Islet of Langerhans (tissue), 1 donor: ENCODE data around the gene HMCN1.
A peak's percentile ranks its signal among the peaks of the same experiment; 100 is the strongest.

Experiments used
- FAIRE-seq: peaks from one replicate; lab custom pipeline; 2011; peaks lifted over from hg19 to GRCh38; lab: Jason Lieb, UNC

Gene HMCN1

DNA sequence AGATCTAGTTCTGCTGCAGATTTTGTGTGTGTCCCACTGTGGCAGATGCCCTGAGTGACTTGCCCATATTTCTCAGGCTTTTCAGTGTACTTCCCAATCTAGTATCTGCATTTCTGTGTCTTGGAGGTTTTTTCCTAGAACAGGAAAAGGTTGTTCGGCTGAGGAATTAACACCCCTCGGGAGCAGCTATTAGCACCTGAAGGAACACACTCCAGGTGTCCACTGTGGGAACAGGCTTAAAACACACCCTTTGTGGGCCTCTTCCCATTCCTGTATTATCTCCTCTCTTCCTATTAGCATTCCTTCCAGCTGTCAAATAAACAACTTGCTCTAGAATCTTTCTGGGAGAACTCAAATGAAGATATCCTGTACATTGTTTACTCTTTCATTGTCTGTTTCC lies 178.3 kb downstream of the HMCN1 start:
- no peak for FAIRE-seq

DNA sequence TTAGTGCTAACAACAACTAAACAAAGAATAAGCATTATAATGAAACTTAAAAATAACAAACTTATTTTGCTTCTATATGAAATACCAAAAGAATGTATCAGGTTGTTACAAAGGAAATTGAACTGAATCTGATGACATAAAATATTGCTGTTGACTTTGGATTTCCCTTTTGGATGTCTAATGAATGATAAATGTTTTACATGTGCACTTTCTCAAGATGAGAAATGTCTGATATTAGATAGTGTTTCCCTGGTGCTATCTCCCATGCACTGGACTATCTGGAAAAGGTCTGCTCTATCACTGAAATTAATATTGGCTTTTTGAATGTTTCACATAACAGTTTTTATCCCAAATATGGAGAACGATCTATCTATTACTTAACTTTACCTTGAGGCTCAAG lies 179.9 kb downstream of the HMCN1 start:
- FAIRE-seq = no peak

GRCh38 chr1:185916861-185917260 lies 182.7 kb downstream of the HMCN1 start:
- FAIRE-seq = no peak

DNA sequence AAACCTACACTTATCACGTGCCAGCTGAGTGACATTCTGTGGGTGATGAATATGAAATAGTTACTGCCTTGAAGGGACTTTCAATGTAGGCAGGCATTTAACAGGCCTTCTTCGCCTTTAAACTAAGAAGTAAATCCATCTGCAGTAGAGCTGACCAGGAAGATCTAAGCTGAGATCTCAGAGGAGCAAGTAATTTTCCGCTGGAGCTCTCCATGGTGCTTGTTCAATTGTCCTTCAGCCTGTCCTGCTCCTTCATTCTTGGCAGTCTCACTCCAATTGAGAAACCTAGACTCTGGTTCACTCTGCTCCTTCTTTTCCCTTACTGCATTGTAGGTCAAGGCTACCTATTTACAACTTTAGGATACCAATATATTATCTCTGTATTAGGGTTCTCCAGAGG lies 183.5 kb downstream of the HMCN1 start:
- FAIRE-seq = no peak

GRCh38 chr1:185920602-185921001 lies 186.4 kb downstream of the HMCN1 start:
- peak; percentile 60 for FAIRE-seq

DNA sequence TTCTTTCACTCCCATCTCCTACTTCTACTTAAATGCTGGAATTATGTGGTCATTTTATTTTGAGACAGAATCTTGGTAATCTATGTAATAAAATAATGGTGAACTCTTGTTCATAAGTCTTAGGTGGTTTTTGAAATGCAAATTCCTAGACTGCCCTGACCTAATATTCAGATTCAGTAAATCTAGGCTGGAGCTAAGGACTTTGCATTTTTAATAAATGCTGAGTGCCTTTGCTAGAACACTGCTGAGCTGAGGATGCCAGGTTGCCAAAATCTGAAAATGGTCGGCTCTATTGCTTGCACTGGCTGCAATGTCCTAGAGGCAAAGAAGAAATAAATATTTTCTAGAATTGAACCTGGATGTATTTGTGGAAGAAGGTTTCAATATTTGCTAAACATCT lies 187.4 kb downstream of the HMCN1 start:
- FAIRE-seq = no peak

DNA sequence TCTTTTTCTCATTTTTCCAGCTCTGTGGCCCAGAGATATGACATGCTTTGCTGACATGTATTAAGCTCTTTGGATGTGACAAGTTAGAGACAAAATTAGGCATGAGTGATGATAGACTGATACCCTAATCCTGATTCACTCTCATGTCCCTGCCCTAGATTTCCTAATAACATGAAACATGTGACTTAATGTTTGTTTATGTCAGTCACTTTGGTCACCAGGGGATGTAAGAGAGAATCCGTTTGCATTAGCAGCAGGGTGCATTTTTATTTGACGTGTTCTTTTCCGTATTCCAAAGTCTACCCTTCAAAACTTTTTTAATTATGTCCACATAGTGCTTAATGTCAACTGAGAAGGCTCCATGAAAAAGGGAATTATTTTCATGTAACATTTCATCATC lies 192.4 kb downstream of the HMCN1 start:
- FAIRE-seq = no peak

- FAIRE-seq = no peak
These were observed 195.6 kb downstream of the HMCN1 start for GRCh38 chr1:185929776-185930175.

GRCh38 chr1:185931438-185931837 lies 197.2 kb downstream of the HMCN1 start:
- no peak for FAIRE-seq

GRCh38 chr1:185933580-185933979 lies 199.4 kb downstream of the HMCN1 start:
- no peak for FAIRE-seq

DNA sequence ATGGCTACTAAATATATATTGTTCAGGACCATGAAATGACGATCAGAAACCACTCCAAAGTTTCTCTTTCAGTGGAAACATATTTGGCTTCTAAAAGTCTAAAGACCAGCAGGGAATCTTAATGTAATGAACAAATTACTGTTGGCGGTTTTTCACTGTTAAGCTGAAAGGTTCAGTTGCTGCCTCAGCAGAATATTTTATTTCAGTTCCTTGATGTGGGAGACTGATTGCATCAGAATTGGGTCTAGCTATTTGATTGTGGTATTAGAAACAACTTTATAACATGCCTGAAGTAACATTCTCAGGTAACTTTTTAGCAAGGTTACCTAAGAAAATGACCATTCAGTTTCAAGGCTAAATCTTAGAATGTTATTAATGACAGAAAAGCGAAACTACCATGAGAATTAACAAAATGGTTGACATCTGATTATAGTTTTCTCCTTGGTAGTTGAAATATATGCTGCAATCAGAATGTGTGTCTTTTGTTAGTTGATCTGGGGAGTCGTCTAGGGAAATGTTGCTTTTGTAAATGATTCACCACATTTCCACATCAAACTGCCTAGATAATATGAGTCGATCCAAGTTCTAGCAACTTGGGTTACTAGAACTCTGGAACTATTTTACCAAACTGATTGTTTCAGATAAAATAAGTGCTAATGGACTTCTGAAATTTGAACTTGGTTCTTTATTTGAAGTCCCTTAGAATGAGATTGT lies 200.4 kb downstream of the HMCN1 start:
- FAIRE-seq = peak; percentile 5

- FAIRE-seq = no peak
These were observed 201.2 kb downstream of the HMCN1 start for GRCh38 chr1:185935360-185935759.

DNA sequence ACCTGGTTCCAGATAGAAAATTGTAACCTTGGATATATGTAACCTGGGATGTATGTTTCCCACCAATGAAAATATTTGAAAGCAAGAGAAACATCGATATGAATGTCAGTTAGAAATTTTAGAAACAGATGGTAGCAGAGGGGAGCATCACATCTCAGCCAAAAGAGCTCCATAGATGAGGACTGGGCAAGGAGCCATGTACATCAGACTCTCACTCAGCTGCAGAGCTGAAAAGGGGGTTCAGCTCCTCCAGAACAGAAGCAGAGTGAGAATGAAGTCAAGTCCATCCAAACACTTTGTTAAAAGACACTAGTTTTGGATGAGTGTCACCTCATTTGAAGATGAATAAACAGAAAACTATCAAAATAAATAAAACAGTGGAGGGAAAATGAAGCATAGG lies 202.4 kb downstream of the HMCN1 start:
- no peak for FAIRE-seq

DNA sequence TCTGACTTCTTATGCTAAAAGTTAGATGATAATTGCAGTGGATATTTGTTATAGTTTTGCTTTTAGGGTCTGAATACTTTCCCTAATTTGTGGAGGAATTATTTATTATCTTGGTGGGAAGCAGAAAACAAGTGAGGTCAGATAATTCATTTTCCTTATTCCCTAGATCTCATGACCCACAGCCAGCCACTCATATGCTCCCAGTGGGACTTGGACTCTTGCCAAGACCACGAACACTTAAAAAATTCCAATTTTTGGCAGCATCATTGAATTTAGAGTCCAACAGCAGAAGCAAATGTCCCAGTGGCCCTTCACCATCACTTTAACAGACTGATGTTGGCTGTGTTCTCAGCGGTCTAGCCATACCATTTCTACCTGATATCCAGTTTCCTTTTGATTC lies 204.2 kb downstream of the HMCN1 start:
- FAIRE-seq = no peak

GRCh38 chr1:185939142-185939541 lies 205.0 kb downstream of the HMCN1 start:
- FAIRE-seq = no peak

GRCh38 chr1:185942961-185943360 lies 208.8 kb downstream of the HMCN1 start:
- no peak for FAIRE-seq

- no peak for FAIRE-seq
These were observed 222.7 kb downstream of the HMCN1 start for GRCh38 chr1:185956881-185957280.

- no peak for FAIRE-seq
These were observed 223.5 kb downstream of the HMCN1 start for GRCh38 chr1:185957441-185958363.

GRCh38 chr1:185960422-185961321 lies 226.5 kb downstream of the HMCN1 start:
- FAIRE-seq = no peak

DNA sequence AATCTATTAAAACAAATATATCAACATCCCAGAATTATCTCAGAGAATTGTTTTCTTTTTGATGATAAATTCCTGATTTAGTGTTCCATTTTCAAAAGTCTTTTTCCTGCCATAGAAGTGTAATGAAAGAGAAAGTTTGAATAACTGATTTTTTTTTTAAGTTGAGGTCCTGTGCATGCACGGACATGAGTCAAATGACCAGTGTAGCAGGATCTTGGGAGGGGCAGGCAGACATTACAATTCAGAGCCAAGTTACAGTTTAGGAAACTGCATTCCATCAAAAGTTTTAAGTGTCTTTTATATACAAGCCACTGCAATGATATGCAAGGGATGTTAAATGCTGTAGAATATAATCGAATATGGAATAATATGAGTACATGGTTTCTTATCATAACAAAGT lies 227.5 kb downstream of the HMCN1 start:
- no peak for FAIRE-seq

DNA sequence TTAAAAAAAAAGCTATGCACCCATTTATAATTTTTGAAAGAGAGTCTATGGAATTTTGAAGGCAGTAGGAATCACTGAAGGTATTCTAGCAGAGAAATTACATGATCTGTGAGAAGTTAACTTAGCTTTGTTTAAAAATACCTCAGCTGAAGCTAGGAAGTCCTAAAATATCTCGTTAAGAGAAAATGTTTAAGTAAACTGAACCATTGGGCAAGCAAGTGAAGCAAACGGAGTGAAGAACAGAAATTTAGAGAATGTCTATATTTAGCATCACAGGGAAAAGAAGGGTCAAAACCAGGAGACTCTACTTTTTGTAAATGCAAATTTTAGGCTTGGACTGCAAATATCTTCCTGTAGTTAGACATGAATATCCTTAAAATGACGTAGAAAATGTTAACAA lies 230.8 kb downstream of the HMCN1 start:
- no peak for FAIRE-seq

DNA sequence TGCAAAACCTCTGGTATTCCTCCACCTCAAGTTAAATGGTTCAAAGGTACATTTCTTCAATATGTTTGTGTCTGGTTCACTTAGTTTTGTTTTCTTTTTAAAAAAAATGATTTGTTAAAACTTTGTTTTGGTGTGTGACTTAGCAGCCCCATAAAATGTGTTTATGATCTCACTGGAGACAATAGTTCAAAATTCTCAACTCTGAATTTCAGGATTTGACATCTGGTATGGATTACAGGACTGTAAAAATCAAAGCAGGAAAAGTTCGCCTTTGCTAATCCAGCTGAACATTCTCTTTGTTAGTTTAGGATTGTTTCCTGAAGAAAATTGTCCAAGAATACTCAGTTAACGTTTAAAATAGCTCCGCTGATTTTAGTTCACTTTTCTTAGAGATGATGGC lies 231.7 kb downstream of the HMCN1 start:
- no peak for FAIRE-seq

DNA sequence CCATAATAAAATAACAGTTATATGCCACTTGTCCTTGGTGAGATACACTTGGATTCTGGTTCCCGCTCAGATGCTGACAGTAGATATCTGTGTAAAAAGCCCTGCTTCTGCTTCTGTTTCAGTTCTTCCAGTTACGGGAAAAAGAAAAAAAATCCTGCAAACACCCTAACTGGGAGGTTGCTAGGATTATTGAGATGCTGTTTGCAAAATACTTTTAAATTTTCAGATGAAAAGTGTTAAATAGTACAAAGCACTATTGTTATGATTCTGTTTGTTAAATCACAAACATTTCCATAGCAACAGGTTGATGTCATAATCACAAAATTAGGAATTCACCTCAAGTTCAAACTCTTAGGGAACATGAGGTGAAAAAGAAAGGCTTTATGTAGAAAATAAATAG lies 232.3 kb downstream of the HMCN1 start:
- FAIRE-seq = no peak
